Karpas-422 (cell line): ENCODE measurements around the gene MITF. TPM values are rescaled to one million over a fixed set of nuclear protein-coding genes. Genes with fewer than 3 reads are reported as not detected.

Experiments
- DNase-seq: peaks from one replicate; pipeline ENCODE4 v3.0.0-alpha.2; 2015
- H2AFZ ChIP-seq: fragments of 200-600 bp; sonication (generic); 2 replicates; pipeline ENCODE4 v1.6.1; 2014; ENCODE audit warnings: antibody characterized with exemption, low read length, mixed read lengths
- H3K27ac ChIP-seq: fragments of 200-600 bp; sonication (generic); 2 replicates; pipeline ENCODE4 v1.5.1; 2014; ENCODE audit warnings: mild to moderate bottlenecking, low read length, moderate library complexity
- H3K27me3 ChIP-seq: fragments of 200-600 bp; sonication (generic); 2 replicates; pipeline ENCODE4 v1.6.1; 2014; ENCODE audit warnings: low read length, mixed read lengths
- H3K36me3 ChIP-seq: fragments of 200-600 bp; sonication (generic); 2 replicates; pipeline ENCODE4 v1.6.1; 2014; ENCODE audit warnings: low read length, mixed read lengths; ENCODE audit not compliant: insufficient read depth
- H3K4me1 ChIP-seq: fragments of 200-600 bp; sonication (generic); 2 replicates; pipeline ENCODE4 v1.6.1; 2014; ENCODE audit warnings: mild to moderate bottlenecking, low read length, mixed read lengths
- H3K4me2 ChIP-seq: fragments of 200-600 bp; sonication (generic); 2 replicates; pipeline ENCODE4 v1.6.1; 2014; ENCODE audit warnings: low read length, low read depth, mild to moderate bottlenecking; ENCODE audit not compliant: poor library complexity, severe bottlenecking
- H3K4me3 ChIP-seq: fragments of 200-600 bp; sonication (generic); 2 replicates; pipeline ENCODE4 v1.5.1; 2014; ENCODE audit warnings: mild to moderate bottlenecking, antibody characterized with exemption, low read length, mixed read lengths
- H3K79me2 ChIP-seq: fragments of 200-600 bp; sonication (generic); 2 replicates; pipeline ENCODE4 v1.6.1; 2014; ENCODE audit warnings: mild to moderate bottlenecking, low read length, mixed read lengths
- H3K9ac ChIP-seq: fragments of 200-600 bp; sonication (generic); 2 replicates; pipeline ENCODE4 v1.6.0; 2014; ENCODE audit warnings: low read length
- H3K9me2 ChIP-seq: fragments of 200-600 bp; sonication (generic), shearing (Covaris generic); replicated peaks from 2 replicates; pipeline ENCODE4 v1.6.0; 2014; ENCODE audit warnings: mild to moderate bottlenecking, low read length, moderate library complexity; ENCODE audit not compliant: insufficient read depth
- H3K9me3 ChIP-seq: fragments of 300-700, 200-600 bp; sonication (generic); 2 replicates; pipeline ENCODE4 v1.6.1; 2014; ENCODE audit warnings: low read length, mixed read lengths
- H4K20me1 ChIP-seq: fragments of 200-600 bp; sonication (generic); 2 replicates; pipeline ENCODE4 v1.6.1; 2014; ENCODE audit warnings: mild to moderate bottlenecking, antibody characterized with exemption, low read length, low read depth; ENCODE audit not compliant: insufficient read depth
- total RNA-seq: library from RNA; depleted of rRNA; stranded (reverse); fragments of >200 nt; shearing (Covaris generic); gene quantifications from 2 replicates; pipeline ENCODE4 v1.2.3, GENCODE V29; 2014; ENCODE audit warnings: low replicate concordance

MITF gene
- total RNA-seq, 1 experiment from 2014 or later = not detected

DNA sequence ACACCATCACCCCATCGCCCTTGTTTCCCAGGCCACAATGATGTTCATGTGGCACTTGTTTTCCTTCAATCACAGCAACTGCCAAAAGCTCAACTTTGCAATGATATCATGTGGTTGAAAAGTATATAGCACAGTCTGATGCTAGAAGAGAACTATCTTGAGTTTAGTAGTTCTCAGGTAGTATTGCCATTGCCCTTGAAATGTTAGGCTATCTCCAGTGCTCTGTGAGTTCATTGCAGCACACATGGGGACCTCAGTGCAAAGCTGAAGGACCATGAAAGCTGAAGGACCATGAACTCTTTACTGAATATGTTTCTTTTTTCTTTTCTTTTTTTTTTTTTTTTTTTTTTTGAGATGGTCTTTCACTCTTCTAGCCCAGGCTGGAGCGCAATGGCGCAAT lies 224.4 kb downstream of the MITF start:
- no peak overlapping the region for H3K4me2 ChIP-seq
- no peak for DNase-seq
- H3K36me3 ChIP-seq = no peaks in the 10 kb centered on the region
- no peaks in the 10 kb centered on the region for H3K27me3 ChIP-seq
- H3K9me2 ChIP-seq = no peaks in the 10 kb centered on the region
- no peak overlapping the region for H3K9ac ChIP-seq
- no peak overlapping the region for H2AFZ ChIP-seq
- H3K9me3 ChIP-seq = no peaks in the 10 kb centered on the region
- H3K4me3 ChIP-seq = no peak overlapping the region
- H3K79me2 ChIP-seq = no peaks in the 10 kb centered on the region
- H3K27ac ChIP-seq = no peak overlapping the region
- no peaks in the 10 kb centered on the region for H3K4me1 ChIP-seq
- no peaks in the 10 kb centered on the region for H4K20me1 ChIP-seq

DNA sequence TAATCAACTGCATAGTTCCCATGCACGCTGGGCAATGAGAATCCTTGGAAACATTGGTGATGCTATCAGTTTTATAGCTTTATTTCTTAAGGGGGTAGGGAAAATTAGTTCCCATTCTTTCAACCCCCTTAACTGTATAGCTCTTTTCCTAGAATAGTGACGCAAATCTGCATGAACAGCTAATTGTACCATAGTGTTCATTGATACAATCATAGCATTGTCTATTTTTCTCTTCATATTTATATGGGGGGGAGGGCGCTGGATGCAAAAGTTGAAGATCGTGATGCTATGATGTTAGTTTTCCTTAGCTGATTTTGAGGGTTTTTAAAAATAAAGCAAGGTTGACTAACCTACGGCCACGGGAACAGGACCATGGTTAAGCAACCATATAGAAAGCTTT lies 227.9 kb downstream of the MITF start:
- no peak overlapping the region for H3K4me3 ChIP-seq
- H3K9ac ChIP-seq = no peak overlapping the region
- no peak for DNase-seq
- no peaks in the 10 kb centered on the region for H3K27me3 ChIP-seq
- H3K9me3 ChIP-seq = no peaks in the 10 kb centered on the region
- H3K36me3 ChIP-seq = no peaks in the 10 kb centered on the region
- H3K4me2 ChIP-seq = no peak overlapping the region
- H4K20me1 ChIP-seq = no peaks in the 10 kb centered on the region
- no peaks in the 10 kb centered on the region for H3K9me2 ChIP-seq
- H3K27ac ChIP-seq = no peak overlapping the region
- H3K79me2 ChIP-seq = no peaks in the 10 kb centered on the region
- no peaks in the 10 kb centered on the region for H3K4me1 ChIP-seq
- no peak overlapping the region for H2AFZ ChIP-seq

DNA sequence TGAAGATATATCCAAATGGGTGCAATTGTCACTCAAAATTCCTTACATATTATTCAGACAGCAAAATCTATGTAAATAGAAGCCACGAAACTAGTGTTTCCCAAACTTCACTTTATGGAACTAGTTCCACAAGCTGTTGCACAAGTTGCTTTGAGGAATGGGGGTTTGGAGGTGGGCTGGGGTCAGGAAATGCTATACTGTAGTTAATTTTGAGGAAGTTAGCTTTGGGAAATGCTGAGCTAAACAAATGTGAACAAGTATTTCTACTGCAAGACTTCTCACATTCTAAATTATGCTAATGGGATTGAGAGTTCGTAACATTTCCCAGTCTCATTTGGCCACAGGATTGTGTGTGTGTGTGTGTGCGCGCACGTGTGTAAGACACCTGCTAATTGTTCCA lies 231.6 kb downstream of the MITF start:
- H4K20me1 ChIP-seq = no peaks in the 10 kb centered on the region
- no peak overlapping the region for H2AFZ ChIP-seq
- no peaks in the 10 kb centered on the region for H3K4me1 ChIP-seq
- H3K4me3 ChIP-seq = no peak overlapping the region
- no peaks in the 10 kb centered on the region for H3K36me3 ChIP-seq
- no peaks in the 10 kb centered on the region for H3K9me3 ChIP-seq
- H3K9me2 ChIP-seq = no peaks in the 10 kb centered on the region
- no peak overlapping the region for H3K9ac ChIP-seq
- H3K27me3 ChIP-seq = no peaks in the 10 kb centered on the region
- DNase-seq = no peak
- no peak overlapping the region for H3K4me2 ChIP-seq
- H3K79me2 ChIP-seq = no peaks in the 10 kb centered on the region
- H3K27ac ChIP-seq = no peak overlapping the region

DNA sequence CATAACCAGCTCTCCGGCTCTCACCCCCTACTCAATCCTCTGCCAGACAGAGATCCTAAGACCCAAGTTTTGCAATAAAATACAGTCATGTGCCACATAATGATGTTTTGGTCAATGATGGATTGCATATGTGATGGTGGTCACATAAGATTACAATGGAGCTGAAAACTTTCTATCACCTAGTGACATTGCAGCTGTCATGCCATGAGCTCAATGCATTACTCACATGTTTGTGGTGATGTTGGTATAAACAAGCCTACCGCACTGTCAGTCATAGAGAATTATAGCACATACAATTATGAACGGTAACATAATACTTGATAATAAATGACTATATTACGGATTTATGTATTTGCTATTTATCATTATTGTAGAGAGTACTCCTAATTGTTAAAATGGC lies 233.4 kb downstream of the MITF start:
- H3K4me2 ChIP-seq = no peak overlapping the region
- H3K79me2 ChIP-seq = no peaks in the 10 kb centered on the region
- no peaks in the 10 kb centered on the region for H3K9me2 ChIP-seq
- no peak overlapping the region for H3K27ac ChIP-seq
- H2AFZ ChIP-seq = no peak overlapping the region
- H4K20me1 ChIP-seq = no peaks in the 10 kb centered on the region
- H3K4me3 ChIP-seq = no peak overlapping the region
- H3K9me3 ChIP-seq = no peaks in the 10 kb centered on the region
- DNase-seq = no peak
- no peaks in the 10 kb centered on the region for H3K27me3 ChIP-seq
- H3K9ac ChIP-seq = no peak overlapping the region
- no peaks in the 10 kb centered on the region for H3K4me1 ChIP-seq
- H3K36me3 ChIP-seq = no peaks in the 10 kb centered on the region

DNA sequence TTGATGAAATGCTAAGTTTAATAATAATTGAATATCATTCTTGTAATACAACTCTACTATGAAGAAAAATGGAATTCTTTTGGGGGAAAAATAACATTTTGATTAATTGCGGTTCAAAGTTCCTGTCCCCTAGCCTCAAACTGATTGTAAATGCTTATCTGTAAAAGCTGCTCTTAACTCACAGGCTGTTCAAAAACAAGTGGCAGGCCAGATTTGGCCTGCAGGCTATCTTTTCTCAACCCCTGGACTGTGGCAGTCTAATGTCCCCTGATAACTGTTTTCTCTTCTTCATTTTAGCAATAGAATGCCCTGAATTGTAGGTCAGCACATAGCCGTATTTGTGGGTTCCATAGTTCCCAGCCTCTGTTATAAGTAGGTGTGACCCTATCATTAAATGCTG lies 236.8 kb downstream of the MITF start:
- H3K4me3 ChIP-seq = no peak overlapping the region
- no peak overlapping the region for H3K9ac ChIP-seq
- DNase-seq = no peak
- no peaks in the 10 kb centered on the region for H3K36me3 ChIP-seq
- no peak overlapping the region for H2AFZ ChIP-seq
- H3K9me2 ChIP-seq = no peaks in the 10 kb centered on the region
- no peaks in the 10 kb centered on the region for H3K9me3 ChIP-seq
- no peaks in the 10 kb centered on the region for H4K20me1 ChIP-seq
- H3K27ac ChIP-seq = no peak overlapping the region
- no peaks in the 10 kb centered on the region for H3K27me3 ChIP-seq
- no peaks in the 10 kb centered on the region for H3K4me1 ChIP-seq
- H3K4me2 ChIP-seq = no peak overlapping the region
- no peaks in the 10 kb centered on the region for H3K79me2 ChIP-seq

DNA sequence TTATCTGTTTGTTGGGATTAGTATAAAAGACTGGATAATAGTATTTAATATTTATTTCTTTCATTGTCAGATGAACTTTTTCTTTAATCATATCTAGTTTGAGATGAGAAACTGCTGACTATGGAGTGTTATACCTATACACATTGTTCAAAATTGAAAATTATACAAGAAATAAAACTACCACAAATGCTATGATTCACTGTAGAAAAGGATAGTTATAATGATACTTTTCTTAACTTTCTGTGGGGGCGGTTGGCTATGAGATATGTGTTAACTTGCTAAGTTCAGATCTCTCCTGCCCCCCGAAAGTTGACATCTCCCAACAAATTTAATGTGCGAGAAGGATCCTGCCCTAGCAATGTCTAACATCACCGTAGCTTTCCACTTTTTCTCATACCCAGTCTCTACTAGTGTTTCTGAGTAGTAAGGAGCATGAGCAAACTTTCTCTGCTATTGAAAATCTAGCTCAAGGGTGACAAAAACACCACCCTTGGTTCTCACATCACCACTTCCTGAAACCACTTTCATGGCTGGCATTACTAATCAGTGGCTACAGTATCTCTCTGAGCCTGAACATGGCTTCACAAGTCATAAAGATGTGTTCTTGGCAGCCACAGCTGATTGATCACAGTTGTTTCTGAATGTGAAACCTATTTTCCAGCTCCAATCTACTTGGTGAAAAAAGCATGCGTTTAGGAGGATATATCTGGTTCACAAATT lies 244.4 kb downstream of the MITF start:
- Histone ChIP-seq H2AFZ (no peak overlapping the region), H4K20me1 (no peaks in the 10 kb centered on the region), H3K4me2 (no peak overlapping the region), H3K79me2 (no peaks in the 10 kb centered on the region), H3K36me3 (no peaks in the 10 kb centered on the region), H3K9ac (no peak overlapping the region), H3K27me3 (no peaks in the 10 kb centered on the region), H3K4me1 (no peaks in the 10 kb centered on the region), H3K27ac (no peak overlapping the region), H3K9me2 (no peaks in the 10 kb centered on the region), H3K9me3 (no peaks in the 10 kb centered on the region), H3K4me3 (no peak overlapping the region)
- no peak for DNase-seq

DNA sequence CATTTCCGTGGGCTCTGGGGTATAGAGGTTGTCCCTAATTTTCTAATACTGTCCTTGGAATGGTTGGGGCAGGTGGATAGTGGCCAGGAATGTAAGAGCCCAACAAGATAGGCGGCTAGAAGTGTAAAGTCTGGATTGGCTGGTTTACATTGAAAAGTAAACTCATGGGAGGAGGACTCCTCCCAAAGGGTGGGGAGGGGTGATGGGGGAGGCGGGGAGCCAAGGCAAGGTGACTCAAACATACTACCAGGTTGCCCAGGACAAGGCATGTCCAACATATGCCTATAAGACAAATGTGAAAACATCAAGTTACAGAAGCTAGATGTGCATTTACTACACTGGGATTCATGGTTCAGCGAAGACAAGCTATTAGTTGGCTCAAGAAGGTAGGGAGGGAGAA lies 246.0 kb downstream of the MITF start:
- H3K36me3 ChIP-seq = no peaks in the 10 kb centered on the region
- H4K20me1 ChIP-seq = no peaks in the 10 kb centered on the region
- H3K27me3 ChIP-seq = no peaks in the 10 kb centered on the region
- H2AFZ ChIP-seq = no peak overlapping the region
- H3K4me1 ChIP-seq = no peaks in the 10 kb centered on the region
- H3K9me3 ChIP-seq = no peaks in the 10 kb centered on the region
- H3K27ac ChIP-seq = no peak overlapping the region
- H3K9me2 ChIP-seq = no peaks in the 10 kb centered on the region
- H3K4me2 ChIP-seq = no peak overlapping the region
- no peak for DNase-seq
- H3K4me3 ChIP-seq = no peak overlapping the region
- H3K9ac ChIP-seq = no peak overlapping the region
- no peaks in the 10 kb centered on the region for H3K79me2 ChIP-seq

DNA sequence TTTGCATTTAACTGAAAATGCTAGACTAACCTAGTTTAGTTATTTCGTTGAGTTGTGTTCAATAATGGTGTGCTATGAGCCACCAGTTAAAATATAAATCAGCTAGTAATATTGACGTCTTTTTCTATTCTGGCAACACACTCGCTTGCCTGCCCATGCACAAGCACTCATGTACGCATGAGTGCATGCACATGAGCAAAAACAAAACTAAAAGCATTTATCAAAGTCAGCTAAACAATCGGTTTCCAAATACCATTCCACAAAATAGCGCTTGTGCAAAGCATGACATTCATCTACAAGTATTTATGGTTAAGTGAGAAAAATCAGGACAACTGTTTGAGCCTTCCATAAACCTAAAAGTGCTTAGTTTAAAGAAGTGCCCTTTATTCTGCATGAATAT lies 247.2 kb downstream of the MITF start:
- H3K4me3 ChIP-seq = no peak overlapping the region
- H3K9me3 ChIP-seq = no peaks in the 10 kb centered on the region
- H3K4me1 ChIP-seq = no peaks in the 10 kb centered on the region
- no peak overlapping the region for H2AFZ ChIP-seq
- no peaks in the 10 kb centered on the region for H3K36me3 ChIP-seq
- H3K9ac ChIP-seq = no peak overlapping the region
- H3K27me3 ChIP-seq = no peaks in the 10 kb centered on the region
- H3K4me2 ChIP-seq = no peak overlapping the region
- no peaks in the 10 kb centered on the region for H4K20me1 ChIP-seq
- DNase-seq = no peak
- H3K27ac ChIP-seq = no peak overlapping the region
- no peaks in the 10 kb centered on the region for H3K9me2 ChIP-seq
- no peaks in the 10 kb centered on the region for H3K79me2 ChIP-seq

DNA sequence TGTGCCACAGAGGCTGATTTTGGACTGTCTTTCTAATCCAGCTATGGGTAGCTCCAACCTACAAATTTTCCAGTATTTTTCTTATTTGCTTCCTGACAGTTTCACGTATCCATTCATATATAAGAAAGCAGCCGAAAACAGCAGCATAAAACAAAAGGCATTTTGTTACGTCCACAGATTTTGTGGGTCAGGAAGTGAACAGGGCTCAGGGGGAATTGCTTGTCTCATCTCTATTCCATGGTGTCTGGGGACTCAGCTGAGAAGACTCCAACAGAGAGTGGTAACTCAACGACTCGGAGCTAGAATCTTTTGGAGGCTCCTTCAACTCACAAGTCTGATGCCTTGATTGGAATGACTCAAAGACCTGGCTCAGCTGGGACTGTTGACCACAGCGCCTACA lies 248.6 kb downstream of the MITF start:
- Histone ChIP-seq H3K4me2 (no peak overlapping the region), H3K9me2 (no peaks in the 10 kb centered on the region), H3K79me2 (no peaks in the 10 kb centered on the region), H2AFZ (no peak overlapping the region), H3K9me3 (no peaks in the 10 kb centered on the region), H3K4me1 (no peaks in the 10 kb centered on the region), H4K20me1 (no peaks in the 10 kb centered on the region), H3K9ac (no peak overlapping the region), H3K36me3 (no peaks in the 10 kb centered on the region), H3K27ac (no peak overlapping the region), H3K27me3 (no peaks in the 10 kb centered on the region), H3K4me3 (no peak overlapping the region)
- DNase-seq = no peak
